IMR-90 (cell line): ENCODE results near the gene PRTG. TPM values are rescaled to one million over a fixed set of nuclear protein-coding genes. Genes with fewer than 3 reads are reported as not detected.

ENCODE experiments used
- ATAC-seq: fragments of 200-7000 bp; cut with Tn5 transposase; 2 replicates; pipeline ENCODE4 v1.9.1; 2020; ENCODE audit warnings: low read depth, mild to moderate bottlenecking, moderate library complexity
- BruUV-seq: library from RNA; stranded (reverse); fragments of 400-500 nt; replicated peaks from 2 replicates; lab custom pipeline; 2021; lab: Mats Ljungman, UMichigan
- CTCF ChIA-PET: fragments of 300-600 bp; formaldehyde crosslinking; extraction: SDS; loops from one replicate; lab custom pipeline; 2021; ENCODE audit warnings: antibody characterized with exemption; lab: Yijun Ruan, JAX
- POLR2A ChIA-PET: fragments of 300-600 bp; sonication (Branson Sonifier 250); formaldehyde crosslinking; loops from one replicate; lab custom pipeline; 2022; ENCODE audit warnings: antibody characterized with exemption; ENCODE audit not compliant: unreplicated experiment; lab: Charles Lee
- DNase-seq: peaks from one replicate; pipeline ENCODE4 v3.0.0; 2013
- H2AFZ ChIP-seq: replicated peaks from 2 replicates; pipeline ENCODE3; 2013; ENCODE audit warnings: low read length, mild to moderate bottlenecking; ENCODE audit not compliant: poor library complexity
- H2AK5ac ChIP-seq: 2 replicates; pipeline ENCODE4 v1.6.1; 2013; ENCODE audit warnings: low read depth, low read length, inconsistent platforms
- H2AK9ac ChIP-seq: replicated peaks from 2 replicates; pipeline ENCODE3; 2013; ENCODE audit warnings: mild to moderate bottlenecking, low read depth, low read length, moderate library complexity; ENCODE audit not compliant: poor library complexity
- H2BK120ac ChIP-seq: 2 replicates; pipeline ENCODE4 v1.6.1; 2013; ENCODE audit warnings: low read depth, low read length, inconsistent platforms
- H2BK15ac ChIP-seq: 3 replicates; pipeline ENCODE4 v1.6.1; 2013; ENCODE audit warnings: low read depth, low read length, inconsistent platforms
- H2BK20ac ChIP-seq: 2 replicates; pipeline ENCODE4 v1.6.1; 2013; ENCODE audit warnings: low read depth, mild to moderate bottlenecking, inconsistent platforms, low read length, moderate library complexity
- H2BK5ac ChIP-seq: 2 replicates; pipeline ENCODE4 v1.6.1; 2013; ENCODE audit warnings: mild to moderate bottlenecking, low read depth, low read length, inconsistent platforms; ENCODE audit not compliant: poor library complexity, severe bottlenecking
- H3K14ac ChIP-seq: replicated peaks from 2 replicates; pipeline ENCODE4 v1.6.1; 2013; ENCODE audit warnings: low read depth, low read length, inconsistent platforms
- H3K18ac ChIP-seq: 2 replicates; pipeline ENCODE4 v1.6.1; 2013; ENCODE audit warnings: low read depth, low read length, control low read depth
- H3K23ac ChIP-seq: 2 replicates; pipeline ENCODE4 v1.6.1; 2013; ENCODE audit warnings: low read depth, low read length, inconsistent platforms
- H3K27ac ChIP-seq: 2 replicates; pipeline ENCODE4 v1.5.1; 2013; ENCODE audit warnings: mild to moderate bottlenecking, control low read depth, low read length; ENCODE audit not compliant: insufficient read depth
- H3K27me3 ChIP-seq: 2 replicates; pipeline ENCODE4 v1.6.1; 2013; ENCODE audit warnings: low read length; ENCODE audit not compliant: control insufficient read depth, insufficient read depth
- H3K36me3 ChIP-seq: 2 replicates; pipeline ENCODE4 v1.6.1; 2013; ENCODE audit warnings: low read length, mixed read lengths; ENCODE audit not compliant: control insufficient read depth, insufficient read depth
- H3K4ac ChIP-seq: 2 replicates; pipeline ENCODE4 v1.6.1; 2013; ENCODE audit warnings: low read depth, low read length, inconsistent platforms
- H3K4me1 ChIP-seq: 2 replicates; pipeline ENCODE4 v1.6.1; 2013; ENCODE audit warnings: low read length, mixed read lengths; ENCODE audit not compliant: control insufficient read depth, insufficient read depth
- H3K4me2 ChIP-seq: 2 replicates; pipeline ENCODE4 v1.6.1; 2013; ENCODE audit warnings: low read depth, mild to moderate bottlenecking, control low read depth, low read length, moderate library complexity
- H3K4me3 ChIP-seq: 2 replicates; pipeline ENCODE4 v1.5.1; 2013; ENCODE audit warnings: low read depth, mild to moderate bottlenecking, control low read depth, low read length, moderate library complexity; ENCODE audit not compliant: insufficient read depth
- H3K56ac ChIP-seq: 2 replicates; pipeline ENCODE4 v1.6.1; 2013; ENCODE audit warnings: low read length, inconsistent platforms; ENCODE audit not compliant: insufficient read depth; ENCODE audit errors: extremely low read depth
- H3K79me1 ChIP-seq, 2 experiments: 2 replicates each; pipeline ENCODE4 v1.6.1; 2013; ENCODE audit warnings: low read length in 2 of 2, inconsistent platforms in 1 of 2, low read depth in 1 of 2
- H3K9ac ChIP-seq: 2 replicates; pipeline ENCODE4 v1.6.1; 2013; ENCODE audit warnings: low read depth, low read length, control low read depth
- H3K9me1 ChIP-seq: 2 replicates; pipeline ENCODE4 v1.6.1; 2013; ENCODE audit warnings: low read length, inconsistent platforms; ENCODE audit not compliant: insufficient read depth
- H3K9me3 ChIP-seq: 2 replicates; pipeline ENCODE4 v1.6.1; 2013; ENCODE audit warnings: low read length; ENCODE audit not compliant: control insufficient read depth, insufficient read depth
- H4K20me1 ChIP-seq: 2 replicates; pipeline ENCODE4 v1.6.1; 2013; ENCODE audit warnings: low read length, inconsistent platforms; ENCODE audit not compliant: insufficient read depth
- H4K5ac ChIP-seq: 2 replicates; pipeline ENCODE4 v1.6.1; 2013; ENCODE audit warnings: mild to moderate bottlenecking, low read depth, low read length, control low read depth
- H4K8ac ChIP-seq, 2 experiments: 2 replicates each; pipeline ENCODE4 v1.6.1; 2013; ENCODE audit warnings: low read depth in 2 of 2, low read length in 2 of 2, control low read depth in 1 of 2, inconsistent platforms in 1 of 2
- H4K91ac ChIP-seq: 2 replicates; pipeline ENCODE4 v1.6.1; 2013; ENCODE audit warnings: low read depth, low read length, inconsistent platforms; ENCODE audit not compliant: insufficient read depth
- BHLHE40 ChIP-seq: fragments of 150-350 bp; IDR thresholded peaks from 2 replicates; pipeline ENCODE4 v1.6.1; 2016; ENCODE audit warnings: mild to moderate bottlenecking, low read depth, low read length
- CEBPB ChIP-seq: IDR thresholded peaks from 2 replicates; pipeline ENCODE4 v1.6.1; 2012; ENCODE audit warnings: low read depth, low read length, improper control_type of control experiment
- CTCF ChIP-seq: conservative IDR thresholded peaks from 2 replicates; pipeline ENCODE4 v1.5.1; 2012; ENCODE audit warnings: mild to moderate bottlenecking, low read depth, low read length, improper control_type of control experiment
- ELK1 ChIP-seq: fragments of 150-350 bp; IDR thresholded peaks from 2 replicates; pipeline ENCODE4 v1.6.1; 2016; ENCODE audit warnings: low read depth, mild to moderate bottlenecking, low read length, moderate library complexity, borderline replicate concordance
- FOS ChIP-seq: fragments of 150-350 bp; IDR thresholded peaks from 2 replicates; pipeline ENCODE4 v1.6.1; 2016; ENCODE audit warnings: low read depth, low read length
- MAFK ChIP-seq: IDR thresholded peaks from 2 replicates; pipeline ENCODE4 v1.6.1; 2012; ENCODE audit warnings: low read depth, low read length, improper control_type of control experiment
- MAZ ChIP-seq: IDR thresholded peaks from 2 replicates; pipeline ENCODE4 v1.6.1; 2012; ENCODE audit warnings: low read depth, mild to moderate bottlenecking, low read length, improper control_type of control experiment, moderate library complexity, borderline replicate concordance
- NFE2L2 ChIP-seq: fragments of 150-350 bp; IDR thresholded peaks from 2 replicates; pipeline ENCODE4 v1.6.1; 2016; ENCODE audit warnings: low read depth, mild to moderate bottlenecking, low read length
- POLR2A ChIP-seq: IDR thresholded peaks from 2 replicates; pipeline ENCODE4 v1.6.1; 2012; ENCODE audit warnings: mild to moderate bottlenecking, low read depth, low read length
- RCOR1 ChIP-seq: IDR thresholded peaks from 2 replicates; pipeline ENCODE4 v1.6.1; 2012; ENCODE audit warnings: mild to moderate bottlenecking, low read length, improper control_type of control experiment; ENCODE audit not compliant: insufficient replicate concordance
- RFX5 ChIP-seq: IDR thresholded peaks from 2 replicates; pipeline ENCODE4 v1.8.0; 2012; ENCODE audit warnings: low read depth, mild to moderate bottlenecking, low read length, moderate library complexity
- SMC3 ChIP-seq: fragments of 150-350 bp; IDR thresholded peaks from 2 replicates; pipeline ENCODE4 v1.6.1; 2016; ENCODE audit warnings: low read depth, mild to moderate bottlenecking, antibody characterized with exemption, low read length, moderate library complexity
- WGBS, 2 experiments: methylation state at CpG; one replicate each; pipeline versions ENCODE4 v1.1.5 to v1.1.7; 2013; ENCODE audit warnings: missing lambda C conversion rate in 2 of 2; ENCODE audit not compliant: insufficient read length in 1 of 2; ENCODE audit errors: extremely low coverage in 2 of 2; 5-methylcytosine and 5-hydroxymethylcytosine counted together
- dilution Hi-C: fragments of 300-500 bp; cut with HindIII; formaldehyde crosslinking; loops from one replicate; pipeline ENCODE4 v1.14.3; 2018; ENCODE audit warnings: low sequenced_read_pairs; ENCODE audit not compliant: unreplicated experiment
- in situ Hi-C: fragments of 300-500 bp; cut with MboI; formaldehyde crosslinking; loops from 3 replicates; pipeline ENCODE4 v1.14.3; 2019; ENCODE audit warnings: low sequenced_read_pairs, inconsistent platforms, mixed read lengths
- intact Hi-C: fragments of 100-400 bp; cut with micrococcal nuclease; formaldehyde crosslinking; loops from 2 replicates; pipeline ENCODE4 v1.10.0; 2022
- polyA plus RNA-seq, 3 experiments: library from polyadenylated mRNA; depleted of rRNA; stranded (reverse); fragments of >200 nt; gene quantifications; 2 replicates each; pipeline ENCODE4 v1.2.3, GENCODE V29; 2012; ENCODE audit warnings: low replicate concordance in 1 of 3
- total RNA-seq: library from RNA; depleted of rRNA; stranded (reverse); fragments of >200 nt; gene quantifications from 2 replicates; pipeline ENCODE4 v1.2.3, GENCODE V29; 2012
- TF ChIP-seq, protein P1 (sequence below): fragments of 150-350 bp; IDR thresholded peaks from 2 replicates; pipeline ENCODE4 v1.6.1; 2017; ENCODE audit warnings: mild to moderate bottlenecking, antibody characterized with exemption, low read length, low read depth

PRTG gene
- total and polyA plus RNA-seq, 2 of the 4 experiments (the other 2 are of a cell fraction): 0.99 to 1.4 TPM

GRCh38 chr15:55586808-55587207 is 156.1 kb downstream of the PRTG start:
- Histone ChIP-seq H3K79me1 (peaks cover 5 to 25% of the 10 kb centered on the region in 2 experiments), H2AFZ (no peak overlapping the region), H3K9me1 (no peaks in the 10 kb centered on the region), H3K18ac (no peak overlapping the region), H3K23ac (peak overlapping the region; percentile 50; the same call in 1 of the 2 replicates), H3K9ac (peak overlapping the region; percentile 94; the same call in 1 of the 2 replicates), H4K5ac (no peak overlapping the region), H3K14ac (0 out of 2 replicates have a peak overlapping the region, but pooled peaks have one; percentile 34), H3K4me1 (peaks cover 3% of the 10 kb centered on the region; the same call in 1 of the 2 replicates), H3K27ac (no peak overlapping the region), H3K4me3 (peak overlapping the region; percentile 75), H4K91ac (no peak overlapping the region), H2BK15ac (no peak overlapping the region), H3K56ac (no peak overlapping the region), H2BK5ac (no peak overlapping the region), H3K4me2 (peak overlapping the region; percentile 93), H4K20me1 (peaks cover 7% of the 10 kb centered on the region; the same call in 1 of the 2 replicates), H2AK9ac (no peak overlapping the region), H3K9me3 (no peaks in the 10 kb centered on the region), H2AK5ac (no peak overlapping the region), H2BK20ac (no peak overlapping the region), H3K27me3 (no peaks in the 10 kb centered on the region), H3K4ac (no peak overlapping the region), H3K36me3 (peaks cover 3% of the 10 kb centered on the region; the same call in 1 of the 2 replicates), H4K8ac (no peak overlapping the region), H2BK120ac (no peak overlapping the region)
- ChIA-PET CTCF (no interaction called here), POLR2A (no interaction called here)
- 100% methylated on average over 1 of the region's 3 CpGs; no CpG with 5 or more reads in 1 of the 2 experiments for WGBS, 2 experiments
- no TSS peak for BruUV-seq
- DNase-seq (peak; percentile 1), ATAC-seq (no peak)
- intact Hi-C loops (no loop called here), dilution Hi-C loops (no loop called here), in situ Hi-C loops (no loop called here)
- TF ChIP-seq BHLHE40 (no peak), ELK1 (no peak), MAFK (no peak), MAZ (no peak), SMC3 (no peak), CTCF (no peak), NFE2L2 (no peak), CEBPB (no peak), POLR2A (no peak), RFX5 (no peak), RCOR1 (no peak), FOS (no peak)
- TF ChIP-seq, protein P1, sequence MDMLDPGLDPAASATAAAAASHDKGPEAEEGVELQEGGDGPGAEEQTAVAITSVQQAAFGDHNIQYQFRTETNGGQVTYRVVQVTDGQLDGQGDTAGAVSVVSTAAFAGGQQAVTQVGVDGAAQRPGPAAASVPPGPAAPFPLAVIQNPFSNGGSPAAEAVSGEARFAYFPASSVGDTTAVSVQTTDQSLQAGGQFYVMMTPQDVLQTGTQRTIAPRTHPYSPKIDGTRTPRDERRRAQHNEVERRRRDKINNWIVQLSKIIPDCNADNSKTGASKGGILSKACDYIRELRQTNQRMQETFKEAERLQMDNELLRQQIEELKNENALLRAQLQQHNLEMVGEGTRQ: no peak
